HG03342 (cell line): ENCODE data around the gene AJM1.
"Not testable (repeated sequence)": the region's sequence is repeated elsewhere in the genome, so short reads cannot be mapped to it uniquely, and the experiment has no call there.

ENCODE experiments used
- ATAC-seq: cut with Tn5 transposase; IDR thresholded peaks from one replicate; pipeline ENCODE4 v1.9.1; 2021; ENCODE audit warnings: mild to moderate bottlenecking, moderate library complexity; ENCODE audit not compliant: unreplicated experiment

Gene AJM1

DNA sequence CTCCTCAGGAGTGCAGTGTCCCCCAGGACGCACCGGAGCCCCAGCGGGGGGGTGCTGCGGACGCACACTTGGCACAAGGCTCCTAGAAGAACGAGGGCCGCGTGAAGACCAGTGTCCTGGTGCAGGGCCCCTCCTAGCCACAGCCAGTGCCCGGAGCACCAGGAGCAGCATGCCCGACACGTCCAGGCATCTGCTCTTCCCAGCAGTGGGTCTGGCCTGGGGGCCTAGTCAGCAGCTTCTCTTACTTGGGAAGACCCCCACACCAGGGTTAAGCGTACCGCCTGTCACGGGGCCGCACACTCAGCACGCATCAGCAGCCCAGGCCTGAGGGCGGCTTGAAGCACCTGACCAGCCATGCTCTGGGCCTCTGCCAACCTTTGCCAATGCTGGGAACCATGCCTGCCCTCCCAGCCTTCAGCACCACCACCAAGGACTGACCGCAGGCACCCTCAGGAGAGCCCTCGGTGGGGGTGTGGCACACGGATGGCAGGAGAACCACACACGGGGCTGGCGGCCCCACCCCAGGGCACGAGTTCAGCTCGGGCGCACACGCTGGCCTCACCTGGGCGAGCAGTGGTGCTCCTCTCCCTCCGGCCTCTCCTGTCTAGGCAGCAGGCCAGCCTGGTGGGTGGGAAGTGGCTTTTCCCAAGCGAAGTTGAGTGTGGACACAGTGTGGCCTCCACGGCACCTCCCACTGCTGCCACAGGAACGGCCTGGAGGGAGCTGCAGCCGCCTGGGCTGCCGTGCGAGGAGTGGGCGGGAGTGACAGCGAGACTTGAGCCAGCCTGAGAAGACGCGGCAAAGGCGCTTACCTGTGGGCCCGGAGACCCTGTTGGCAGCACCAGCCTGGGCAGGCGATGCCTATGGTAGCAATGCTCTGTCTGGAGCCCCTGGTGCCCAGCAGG, 12.0 kb upstream of the AJM1 start:
- ATAC-seq: no peak

DNA sequence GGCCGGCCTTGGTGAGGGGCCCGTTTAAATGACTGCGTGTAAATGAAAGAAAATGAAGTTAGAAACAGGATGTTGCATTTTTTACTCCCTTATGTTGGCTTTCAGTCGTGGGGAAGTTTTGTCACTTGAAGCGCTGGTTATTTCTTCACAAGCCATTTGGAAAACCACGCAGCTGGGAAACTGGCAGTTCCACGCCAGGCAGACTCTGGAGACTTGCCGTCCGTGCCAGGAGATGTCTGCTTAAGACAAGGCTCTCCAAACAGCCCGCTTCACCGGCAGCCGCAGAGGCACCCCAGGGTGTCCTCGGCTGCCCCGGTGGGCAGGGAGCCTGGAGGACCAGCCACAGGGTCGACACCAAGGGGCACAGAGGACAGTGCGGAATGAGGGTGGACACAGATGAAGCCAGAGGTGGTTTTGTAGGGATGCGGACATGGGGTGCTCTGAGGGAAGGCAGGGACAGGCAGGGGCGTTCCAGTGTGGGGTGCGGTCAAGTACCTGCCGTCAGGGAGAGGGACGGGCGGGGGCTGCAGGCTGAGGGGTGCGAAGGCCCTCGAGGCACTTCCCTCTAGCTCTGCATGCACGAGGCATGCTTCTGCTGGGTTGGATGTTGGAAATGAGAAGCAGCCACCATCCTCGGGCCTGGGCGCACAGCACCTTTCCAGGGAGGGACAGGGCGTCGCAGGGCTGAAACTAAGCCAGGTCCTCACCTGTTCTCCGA, 11.1 kb upstream of the AJM1 start:
- ATAC-seq: no peak

DNA sequence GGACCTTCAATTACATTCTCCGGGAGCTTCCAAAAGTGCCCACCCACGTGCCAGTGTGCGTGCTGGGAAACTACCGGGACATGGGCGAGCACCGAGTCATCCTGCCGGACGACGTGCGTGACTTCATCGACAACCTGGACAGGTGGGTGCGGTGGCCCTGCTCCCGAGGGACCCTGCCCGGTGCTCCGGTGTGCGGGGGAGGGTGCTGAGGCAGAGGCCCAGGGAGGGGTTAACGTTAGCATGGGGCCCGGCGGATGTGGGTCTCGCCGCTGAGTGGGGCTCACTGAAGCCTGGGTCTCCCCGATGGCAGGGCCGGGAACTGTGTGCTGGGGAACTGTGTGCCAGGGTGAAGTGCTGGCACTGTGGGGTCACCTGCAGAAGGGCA, 10.6 kb upstream of the AJM1 start:
- no peak for ATAC-seq

DNA sequence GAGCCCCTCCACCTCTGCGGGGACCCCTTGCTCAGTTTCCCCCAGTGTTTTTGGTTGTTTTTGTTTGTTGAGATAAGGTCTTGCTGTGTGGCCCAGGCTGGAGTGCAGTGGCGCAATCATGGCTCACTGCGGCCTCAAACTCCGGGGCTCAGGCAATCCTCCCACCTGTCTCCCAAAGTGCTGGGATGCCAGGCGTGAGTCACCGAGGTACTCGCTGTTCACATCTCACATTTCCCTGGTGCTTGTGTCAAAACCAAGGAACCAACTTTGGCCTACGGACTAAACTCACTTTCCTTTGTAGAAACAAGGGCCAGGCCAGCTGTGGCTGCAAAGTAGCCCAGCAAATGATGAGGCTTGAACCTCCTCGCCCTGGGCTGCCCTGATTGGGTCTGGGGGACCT, 9.7 kb upstream of the AJM1 start:
- no peak for ATAC-seq

DNA sequence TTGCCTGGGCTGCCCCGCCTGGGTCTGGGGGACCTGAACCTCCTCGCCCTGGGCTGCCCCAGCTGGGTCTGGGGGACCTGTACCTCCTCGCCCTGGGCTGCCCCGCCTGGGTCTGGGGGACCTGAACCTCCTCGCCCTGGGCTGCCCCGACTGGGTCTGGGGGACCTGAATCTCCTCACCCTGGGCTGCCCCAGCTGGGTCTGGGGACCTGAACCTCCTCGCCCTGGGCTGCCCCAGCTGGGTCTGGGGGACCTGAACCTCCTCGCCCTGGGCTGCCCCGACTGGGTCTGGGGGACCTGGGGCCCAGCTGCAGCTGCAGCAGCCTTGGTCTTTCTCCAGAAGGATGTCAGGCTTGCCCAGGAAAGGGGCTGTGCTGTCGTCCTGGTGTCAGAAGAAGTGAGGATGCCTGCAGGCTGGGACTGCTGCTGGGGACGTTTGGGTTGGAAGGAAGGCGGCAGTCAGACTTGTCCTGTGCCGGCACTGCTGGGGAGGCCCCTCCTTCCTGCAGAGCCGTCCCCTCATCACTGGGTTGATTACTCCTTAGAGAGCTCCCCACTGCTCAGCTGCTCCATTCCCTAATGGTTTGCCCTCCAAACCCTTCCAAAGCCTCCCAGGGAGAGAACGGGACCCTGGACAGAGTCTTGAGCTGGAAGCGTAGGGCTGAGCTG, 8.8 kb upstream of the AJM1 start:
- ATAC-seq: not testable (repeated sequence)

DNA sequence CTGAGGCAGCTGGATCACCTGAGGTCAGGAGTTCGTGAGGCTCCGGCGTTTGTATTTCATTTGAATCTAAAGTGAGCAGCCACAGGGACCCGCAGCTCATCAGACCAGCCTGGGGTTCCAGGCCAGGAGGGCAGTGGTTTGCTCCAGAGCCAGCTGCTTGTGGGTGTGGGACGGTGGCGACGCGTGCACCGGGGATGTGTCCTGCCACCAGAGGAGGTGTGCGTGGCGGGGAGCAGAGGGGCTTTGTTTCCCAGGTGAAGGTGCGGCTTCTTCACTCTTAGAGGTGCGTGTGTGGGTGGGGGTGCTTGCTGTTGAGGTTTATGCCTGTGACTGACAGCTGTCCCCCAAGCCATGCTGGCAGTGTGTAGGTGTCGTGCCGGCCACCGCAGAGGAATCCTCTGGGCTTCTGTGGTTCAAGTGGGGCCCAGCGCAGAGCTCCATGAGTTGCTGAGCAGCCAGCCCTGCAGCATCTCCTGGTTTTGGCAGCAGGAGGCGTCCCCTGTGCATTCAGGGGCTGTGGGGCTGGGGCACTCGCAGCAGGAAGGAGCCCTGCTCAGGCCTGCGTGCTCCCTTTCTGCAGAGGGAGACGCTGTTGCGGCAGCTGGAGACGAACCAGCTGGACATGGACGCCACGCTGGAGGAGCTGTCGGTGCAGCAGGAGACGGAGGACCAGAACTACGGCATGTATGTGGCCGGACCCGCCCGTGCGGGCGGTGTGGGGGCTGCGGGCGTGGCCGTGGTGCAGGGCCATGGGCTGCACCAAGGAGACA, 6.9 kb upstream of the AJM1 start:
- ATAC-seq: no peak

DNA sequence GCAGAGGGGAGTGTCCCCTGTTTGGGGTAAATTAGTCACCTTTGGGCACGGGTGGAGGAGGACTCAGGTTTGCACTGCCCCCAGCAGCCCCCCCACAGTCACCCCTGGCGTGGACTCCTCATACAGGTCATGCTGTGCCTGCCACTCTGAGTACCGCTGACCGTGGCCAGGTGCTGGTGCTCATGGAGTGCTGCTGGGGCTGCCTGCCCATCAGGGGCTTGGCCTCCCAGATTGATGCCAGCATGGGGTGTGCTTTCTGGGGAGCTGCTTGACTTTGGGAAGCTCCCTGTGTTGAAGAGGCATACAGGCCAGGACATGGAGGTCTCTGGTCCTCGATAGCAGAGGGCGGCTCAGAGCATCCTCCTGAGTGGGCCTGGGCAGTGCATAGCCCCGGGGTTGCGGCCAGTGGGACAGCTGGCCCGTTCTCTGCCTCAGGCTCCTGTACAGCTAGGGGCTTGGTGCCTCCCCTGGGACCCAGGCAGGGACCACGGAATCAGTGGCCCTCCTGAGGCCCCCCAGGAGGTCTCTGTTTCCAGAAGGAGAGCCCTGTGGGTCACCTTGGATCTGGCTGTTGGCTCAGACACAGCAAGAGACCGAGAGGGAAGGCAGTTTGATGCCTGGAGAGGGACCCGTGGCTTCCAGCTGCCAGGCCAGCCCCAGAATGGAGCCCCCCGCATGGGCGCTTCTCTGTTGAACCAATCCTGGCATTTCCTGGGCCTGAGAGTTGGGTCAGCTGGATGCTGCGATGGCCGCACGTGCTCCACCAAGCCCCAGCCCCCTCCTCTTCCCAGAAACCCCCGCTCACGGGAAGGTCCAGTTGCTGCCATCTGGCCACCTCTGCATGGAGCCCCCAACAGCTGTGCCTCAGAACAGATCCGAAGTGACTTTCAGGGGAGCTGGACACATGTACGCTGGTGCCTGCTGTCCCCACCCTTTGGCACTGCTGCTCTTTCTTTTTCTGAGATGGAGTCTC, 6.1 kb upstream of the AJM1 start:
- ATAC-seq: no peak

DNA sequence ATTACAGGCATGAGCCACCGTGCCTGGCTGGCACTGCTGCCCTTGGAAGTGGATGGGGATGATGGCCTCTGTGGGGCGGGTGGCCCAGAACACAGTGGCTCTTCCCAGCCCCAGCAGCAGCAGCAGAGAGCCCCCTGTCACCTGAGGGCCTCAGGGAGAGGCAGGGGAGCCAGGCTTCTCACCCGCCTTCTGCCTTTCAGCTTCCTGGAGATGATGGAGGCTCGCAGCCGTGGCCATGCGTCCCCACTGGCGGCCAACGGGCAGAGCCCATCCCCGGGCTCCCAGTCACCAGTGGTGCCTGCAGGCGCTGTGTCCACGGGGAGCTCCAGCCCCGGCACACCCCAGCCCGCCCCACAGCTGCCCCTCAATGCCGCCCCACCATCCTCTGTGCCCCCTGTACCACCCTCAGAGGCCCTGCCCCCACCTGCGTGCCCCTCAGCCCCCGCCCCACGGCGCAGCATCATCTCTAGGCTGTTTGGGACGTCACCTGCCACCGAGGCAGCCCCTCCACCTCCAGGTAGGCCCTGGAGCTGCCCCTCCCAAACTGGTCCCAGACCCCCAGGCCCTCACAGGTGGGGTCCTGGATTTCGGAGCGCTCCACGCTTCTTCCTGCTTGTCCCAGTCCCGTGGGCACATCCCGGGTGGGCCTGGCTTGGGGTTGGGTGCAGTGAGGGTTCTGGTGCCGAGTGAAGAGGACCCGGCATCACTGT, 5.0 kb upstream of the AJM1 start:
- ATAC-seq: no peak

DNA sequence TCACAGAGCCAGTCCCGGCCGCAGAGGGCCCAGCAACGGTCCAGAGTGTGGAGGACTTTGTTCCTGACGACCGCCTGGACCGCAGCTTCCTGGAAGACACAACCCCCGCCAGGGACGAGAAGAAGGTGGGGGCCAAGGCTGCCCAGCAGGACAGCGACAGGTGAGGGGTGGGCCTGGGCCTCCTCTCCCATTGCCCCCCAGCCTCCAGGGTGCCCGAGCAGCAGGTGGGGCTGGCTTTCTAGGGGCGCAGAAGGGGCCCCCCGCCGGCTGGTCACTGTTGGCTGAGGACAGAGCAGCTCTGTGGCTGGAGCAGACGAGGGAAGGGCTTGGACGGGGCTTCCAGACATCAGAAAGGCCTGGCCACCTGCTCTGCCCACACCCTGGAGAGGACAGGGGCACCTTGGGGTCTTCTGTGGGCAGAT, 4.4 kb upstream of the AJM1 start:
- not testable (repeated sequence) for ATAC-seq

DNA sequence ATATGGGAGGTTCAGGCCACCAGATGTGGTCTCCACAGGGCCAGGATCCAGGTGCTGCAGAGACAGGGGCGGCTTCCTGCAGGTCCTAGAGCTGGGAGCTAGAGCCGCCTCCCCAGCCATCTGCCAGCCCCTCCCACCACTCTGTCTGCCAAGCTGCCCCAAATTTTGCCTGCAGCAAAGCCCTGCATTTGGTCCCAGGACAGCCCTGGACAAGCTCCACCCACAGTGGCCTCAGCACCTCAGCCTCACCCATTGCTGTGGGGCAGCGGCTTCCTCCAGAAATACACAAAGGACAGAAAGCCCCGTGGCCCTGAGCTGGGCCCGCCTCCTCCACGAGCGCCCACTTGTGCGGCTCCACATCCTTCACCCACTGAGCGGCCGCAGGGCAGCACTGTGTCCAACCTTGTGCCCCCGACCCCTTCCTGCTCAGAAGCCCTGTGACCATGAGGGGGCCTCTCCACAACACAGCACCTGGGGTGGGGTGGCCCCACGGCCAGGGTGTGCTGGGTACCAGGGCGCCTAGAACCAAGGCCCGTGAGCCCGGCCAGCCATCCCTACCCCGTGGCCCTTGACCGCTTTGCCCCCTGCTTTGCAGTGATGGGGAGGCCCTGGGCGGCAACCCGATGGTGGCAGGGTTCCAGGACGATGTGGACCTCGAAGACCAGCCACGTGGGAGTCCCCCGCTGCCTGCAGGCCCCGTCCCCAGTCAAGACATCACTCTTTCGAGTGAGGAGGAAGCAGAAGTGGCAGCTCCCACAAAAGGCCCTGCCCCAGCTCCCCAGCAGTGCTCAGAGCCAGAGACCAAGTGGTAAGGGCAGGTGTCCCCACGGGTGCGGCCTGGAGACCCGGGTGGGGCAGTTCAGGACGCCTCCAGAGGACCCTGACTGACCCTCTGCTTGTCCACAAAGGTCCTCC, 3.7 kb upstream of the AJM1 start:
- ATAC-seq: no peak

DNA sequence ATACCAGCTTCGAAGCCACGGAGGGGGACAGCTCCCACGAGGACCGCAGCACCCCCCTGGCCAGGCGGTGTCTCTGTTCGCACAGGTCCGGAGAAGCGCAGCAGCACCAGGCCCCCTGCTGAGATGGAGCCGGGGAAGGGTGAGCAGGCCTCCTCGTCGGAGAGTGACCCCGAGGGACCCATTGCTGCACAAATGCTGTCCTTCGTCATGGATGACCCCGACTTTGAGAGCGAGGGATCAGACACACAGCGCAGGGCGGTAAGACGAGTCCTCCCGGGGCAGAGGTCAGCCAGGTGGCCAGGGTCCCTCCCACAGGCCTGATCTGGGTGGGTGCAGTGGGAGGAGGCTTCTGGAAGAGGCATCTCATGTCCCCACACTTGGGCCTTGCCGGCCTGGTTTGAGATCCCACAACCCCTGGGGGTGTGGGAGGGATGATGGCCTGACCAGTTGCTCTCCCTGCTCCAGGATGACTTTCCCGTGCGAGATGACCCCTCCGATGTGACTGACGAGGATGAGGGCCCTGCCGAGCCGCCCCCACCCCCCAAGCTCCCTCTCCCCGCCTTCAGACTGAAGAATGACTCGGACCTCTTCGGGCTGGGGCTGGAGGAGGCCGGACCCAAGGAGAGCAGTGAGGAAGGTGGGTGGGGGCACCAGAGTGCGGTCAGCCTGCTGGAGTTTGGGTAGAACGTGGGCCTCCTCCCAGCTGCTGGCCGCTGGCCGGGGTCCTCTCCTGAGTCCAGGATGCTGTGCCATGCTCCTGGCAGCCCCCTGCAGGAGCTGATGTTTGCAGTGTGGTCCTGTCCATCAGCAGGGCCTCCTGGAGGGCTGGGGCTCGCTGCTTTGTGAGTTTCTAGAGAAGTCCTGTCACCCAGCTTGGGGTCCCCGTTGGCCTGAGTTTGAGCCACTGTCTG, 2.8 kb upstream of the AJM1 start:
- no peak for ATAC-seq

DNA sequence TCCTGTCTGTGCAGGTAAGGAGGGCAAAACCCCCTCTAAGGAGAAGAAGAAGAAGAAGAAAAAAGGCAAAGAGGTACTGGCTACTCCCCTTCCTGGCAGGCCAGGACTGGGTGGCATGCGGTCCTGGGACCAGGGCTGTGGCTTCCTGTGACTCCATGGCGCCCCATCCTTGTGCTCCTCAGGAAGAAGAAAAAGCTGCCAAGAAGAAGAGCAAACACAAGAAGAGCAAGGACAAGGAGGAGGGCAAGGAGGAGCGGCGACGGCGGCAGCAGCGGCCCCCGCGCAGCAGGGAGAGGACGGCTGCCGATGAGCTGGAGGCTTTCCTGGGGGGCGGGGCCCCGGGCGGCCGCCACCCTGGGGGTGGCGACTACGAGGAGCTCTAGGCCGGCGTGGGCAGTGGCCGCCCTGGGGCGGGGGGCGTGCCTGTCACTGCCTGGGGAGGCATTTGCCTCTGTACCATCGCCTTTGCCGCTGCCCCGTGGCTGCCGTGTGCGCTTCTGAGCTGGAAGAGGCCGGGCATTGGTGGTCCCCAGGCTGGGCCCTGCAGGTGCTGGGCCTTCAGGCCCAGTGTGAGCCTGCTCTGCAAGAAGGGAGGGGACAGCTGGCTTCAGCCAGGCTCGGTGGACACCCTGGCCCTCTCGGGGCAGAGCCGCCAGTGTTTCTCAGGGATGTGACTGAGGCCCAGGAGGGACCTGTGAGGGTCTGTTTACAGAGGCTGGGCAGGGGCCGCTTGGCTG, 2.0 kb upstream of the AJM1 start:
- no peak for ATAC-seq

DNA sequence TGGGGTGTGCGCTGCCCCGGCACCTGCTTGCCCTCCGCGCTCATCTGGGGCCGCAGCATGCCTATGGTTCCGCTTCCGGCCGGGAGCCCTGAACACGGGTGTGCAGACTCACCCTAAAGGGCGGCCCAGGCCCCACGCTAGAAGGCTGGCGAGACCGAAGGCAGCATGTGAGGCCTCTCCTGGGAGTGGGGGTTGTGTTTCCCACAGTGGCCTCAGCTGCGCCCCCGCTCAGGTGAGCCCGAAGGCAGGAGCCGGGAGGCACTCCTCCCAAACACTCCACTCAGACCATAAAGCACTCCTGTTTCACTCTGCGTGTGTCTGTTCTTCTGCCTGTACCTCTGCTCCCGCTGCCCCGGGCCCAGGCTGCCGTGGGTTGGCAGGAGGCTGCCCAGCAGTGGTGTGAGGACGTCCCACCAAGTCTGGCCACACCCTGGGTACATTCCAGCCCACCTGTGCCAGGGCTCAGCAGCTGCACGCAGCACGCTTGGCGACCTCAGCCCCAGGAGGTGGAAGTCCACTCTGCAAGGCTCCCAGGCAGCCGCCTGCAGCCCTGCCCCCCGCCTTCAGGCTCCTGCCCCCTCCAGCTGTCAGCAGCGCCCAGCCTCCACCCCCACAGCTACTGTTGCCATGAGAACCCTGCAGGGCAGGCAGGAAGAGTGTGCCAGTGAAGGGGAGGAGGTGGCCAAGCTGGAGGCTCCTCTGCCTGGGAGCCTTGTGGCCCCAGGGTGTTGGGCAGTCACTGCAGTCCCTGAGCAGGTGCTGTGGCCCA, 1.2 kb upstream of the AJM1 start:
- no peak for ATAC-seq

DNA sequence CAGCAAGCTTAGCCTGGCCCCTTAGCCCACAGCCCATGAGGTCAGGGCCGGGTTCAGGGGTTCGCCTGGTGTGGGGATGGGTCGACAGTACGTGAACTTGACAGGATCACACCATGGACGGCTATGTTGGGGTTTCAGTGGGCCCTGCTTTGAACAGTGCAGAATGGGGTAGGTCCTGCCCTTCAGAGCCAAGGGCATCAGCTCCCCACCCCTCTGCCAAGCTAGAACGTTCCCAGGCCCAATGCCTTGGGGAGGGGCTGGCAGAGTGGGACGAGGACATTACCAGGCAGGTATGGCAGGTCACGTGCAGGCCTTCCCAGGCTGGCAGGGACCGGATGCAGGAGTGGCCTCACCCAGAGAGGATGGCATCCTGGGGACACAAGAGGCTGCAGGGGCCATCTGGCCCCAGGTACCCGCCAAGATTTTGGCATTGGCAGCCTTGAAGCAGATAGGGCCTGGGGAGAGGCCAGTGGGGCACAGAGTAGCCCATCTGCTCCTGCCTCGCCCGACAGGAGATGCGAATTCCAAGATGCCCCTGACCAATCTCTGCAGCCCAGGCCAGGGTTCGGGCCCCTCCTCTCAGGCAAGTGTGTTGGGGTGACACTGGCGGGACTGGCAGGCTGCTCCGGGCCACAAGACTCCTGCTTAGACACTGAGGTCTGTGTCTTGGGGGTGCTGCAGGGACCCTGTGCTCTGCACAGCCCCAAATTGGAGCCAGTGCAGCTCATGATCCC, 465 bp upstream of the AJM1 start:
- ATAC-seq: not testable (repeated sequence)
